Small intestine (tissue), 7 donors: ENCODE measurements around the gene FAM193B. TPM values are rescaled to one million over a fixed set of nuclear protein-coding genes. Genes with fewer than 3 reads are reported as not detected.

Experiments
- DNase-seq, 2 donors: peaks; one replicate each; pipeline versions ENCODE4 v3.0.0 to v3.0.0-alpha.2; 2013
- FAIRE-seq: peaks from 2 replicates; lab custom pipeline; 2012; peaks lifted over from hg19 to GRCh38; lab: Jason Lieb, UNC
- H3K27ac ChIP-seq, 3 donors: one replicate each; pipeline ENCODE4 v1.5.1; 2013; ENCODE audit warnings: low read length in 2 of 3, mild to moderate bottlenecking in 2 of 3, control low read depth in 1 of 3, inconsistent platforms in 1 of 3, low read depth in 1 of 3, moderate library complexity in 1 of 3
- H3K27me3 ChIP-seq, 3 donors: one replicate each; pipeline ENCODE4 v1.6.1; 2013; ENCODE audit warnings: low read length in 3 of 3, inconsistent platforms in 1 of 3; ENCODE audit not compliant: control insufficient read depth in 3 of 3, insufficient read depth in 3 of 3
- H3K36me3 ChIP-seq, 3 donors: one replicate each; pipeline ENCODE4 v1.6.1; 2013; ENCODE audit warnings: low read length in 3 of 3, inconsistent platforms in 1 of 3, low read depth in 1 of 3, mild to moderate bottlenecking in 1 of 3, moderate library complexity in 1 of 3; ENCODE audit not compliant: control insufficient read depth in 3 of 3, insufficient read depth in 2 of 3
- H3K4me1 ChIP-seq, 3 donors: one replicate each; pipeline ENCODE4 v1.6.1; 2013; ENCODE audit warnings: low read length in 2 of 3, inconsistent platforms in 1 of 3, low read depth in 1 of 3, mild to moderate bottlenecking in 1 of 3, moderate library complexity in 1 of 3; ENCODE audit not compliant: control insufficient read depth in 3 of 3, insufficient read depth in 2 of 3
- H3K4me3 ChIP-seq, 3 donors: one replicate each; pipeline ENCODE4 v1.5.1; 2013; ENCODE audit warnings: low read length in 3 of 3, control low read depth in 1 of 3, inconsistent platforms in 1 of 3, low read depth in 1 of 3, mild to moderate bottlenecking in 1 of 3, moderate library complexity in 1 of 3
- H3K9me3 ChIP-seq, 2 donors: one replicate each; pipeline ENCODE4 v1.6.1; 2013; ENCODE audit warnings: low read depth in 1 of 2, low read length in 1 of 2; ENCODE audit not compliant: control insufficient read depth in 2 of 2, insufficient read depth in 1 of 2
- WGBS, 3 donors: extraction: QIAGEN DNeasy Blood & Tissue Kit; methylation state at CpG; one replicate each; pipeline ENCODE4 v1.1.7; 2013; 5-methylcytosine and 5-hydroxymethylcytosine counted together
- polyA plus RNA-seq, 4 donors: library from polyadenylated mRNA; stranded (reverse) in 3 of 4; unstranded in 1 of 4; fragments of 200-250 nt in 3 of 4; fragments of 120-200 nt in 1 of 4; gene quantifications; one replicate each; pipeline versions ENCODE4 v1.2.1 to v1.2.3, GENCODE V29; 2013
- donor health status: healthy with polysubstance abuse.
- donor health status: control.
- donor health status: control.
- donor health status: Bipolar disorder and iron deficiency.
- donor health status: healthy.

The FAM193B gene
- polyA plus RNA-seq, 4 donors: 68.7 to 336 (median 155) TPM

- FAIRE-seq (no peak), DNase-seq (no peak)
- Histone ChIP-seq H3K27ac (no peak overlapping the region), H3K27me3 (peaks cover 0 to 19% (median 0%) of the 10 kb centered on the region in 3 donors), H3K4me3 (no peak overlapping the region), H3K36me3 (peaks cover 0 to 11% (median 0%) of the 10 kb centered on the region in 3 donors), H3K9me3 (no peaks in the 10 kb centered on the region), H3K4me1 (peaks cover 0 to 17% (median 0%) of the 10 kb centered on the region in 3 donors)
- 62 to 72% (median 72%) methylated on average over 11 of the region's 11 CpGs for WGBS, 3 donors
Observed at GRCh38 chr5:177475563-177476427, 78.6 kb downstream of the FAM193B start.

DNA sequence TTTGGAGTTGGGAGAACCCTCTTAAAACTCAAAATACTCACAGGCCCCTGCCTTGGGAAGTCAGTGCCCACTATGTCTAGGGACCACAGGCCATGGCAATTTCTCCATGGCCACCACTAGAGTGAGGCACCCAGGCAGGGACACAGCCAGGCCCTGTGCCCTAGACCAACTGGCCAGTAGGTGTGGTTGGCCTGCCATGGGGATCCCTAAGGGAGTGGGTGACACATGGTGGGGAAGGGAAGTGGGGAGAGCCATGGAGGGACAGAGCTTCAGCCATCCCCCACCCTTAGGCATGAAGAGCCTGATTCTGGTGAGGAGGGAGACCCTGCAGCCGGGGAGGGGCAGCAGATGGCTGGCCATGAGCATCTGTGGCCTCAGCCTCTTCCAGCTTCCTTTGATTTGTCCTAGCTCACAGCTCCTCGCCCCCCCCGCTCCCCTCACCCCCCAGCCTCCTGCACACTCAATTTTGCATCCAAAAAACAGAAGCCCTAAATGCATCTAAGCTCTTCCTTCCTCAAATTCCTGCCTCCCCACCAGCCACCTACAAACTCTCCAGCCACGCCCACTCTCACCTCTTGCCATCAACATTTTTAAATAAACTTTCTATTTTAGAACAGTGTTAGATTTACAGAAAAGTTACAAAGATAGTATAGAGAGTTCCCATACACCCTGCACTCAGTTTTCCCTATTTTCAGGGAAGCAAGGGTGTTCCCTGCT lies 79.4 kb downstream of the FAM193B start:
- no peaks in the 10 kb centered on the region for H3K9me3 ChIP-seq
- H3K27ac ChIP-seq: no peak overlapping the region
- 43 to 61% (median 59%) methylated on average over 4 of the region's 4 CpGs for WGBS, 3 donors
- peaks cover 0 to 18% (median 0%) of the 10 kb centered on the region in 3 donors for H3K36me3 ChIP-seq
- no peak overlapping the region for H3K4me3 ChIP-seq
- peaks cover 0 to 17% (median 0%) of the 10 kb centered on the region in 3 donors for H3K4me1 ChIP-seq
- DNase-seq (no peak), FAIRE-seq (no peak)
- H3K27me3 ChIP-seq: peaks cover 0 to 19% (median 0%) of the 10 kb centered on the region in 3 donors

DNA sequence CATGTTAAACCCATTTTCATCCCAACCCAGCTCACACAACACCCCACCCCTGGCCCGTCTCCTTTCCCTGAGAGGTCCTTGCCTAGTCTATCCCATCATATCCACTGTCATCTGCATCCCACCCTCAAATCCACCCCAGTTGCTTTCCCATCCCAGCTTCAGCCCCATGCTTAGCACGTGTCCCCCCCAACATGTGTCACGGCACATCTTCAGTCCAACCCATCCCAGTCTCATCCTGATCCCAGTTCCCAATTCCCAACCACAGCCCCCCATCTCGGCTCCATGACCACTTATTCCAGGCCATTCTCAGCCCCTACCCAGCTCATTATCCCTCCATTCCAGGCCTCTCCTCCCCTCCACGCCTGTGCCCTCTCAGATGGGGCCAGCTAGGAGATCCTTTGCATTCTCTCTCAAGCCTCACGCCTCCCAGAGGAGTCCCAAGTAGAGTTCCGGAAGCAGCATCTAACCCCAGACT lies 80.3 kb downstream of the FAM193B start:
- peaks cover 0 to 23% (median 0%) of the 10 kb centered on the region in 3 donors for H3K36me3 ChIP-seq
- peak overlapping the region in 1 of 3 donors; percentile 68 for H3K4me3 ChIP-seq
- H3K27ac ChIP-seq: no peak overlapping the region
- 31 to 51% (median 48%) methylated on average over 7 of the region's 7 CpGs for WGBS, 3 donors
- no peak for FAIRE-seq
- peaks cover 0 to 17% (median 0%) of the 10 kb centered on the region in 3 donors for H3K4me1 ChIP-seq
- no peaks in the 10 kb centered on the region for H3K9me3 ChIP-seq
- DNase-seq: no peak
- peaks cover 0 to 19% (median 0%) of the 10 kb centered on the region in 3 donors for H3K27me3 ChIP-seq

- DNase-seq: peak in 1 of 2 donors; percentile 50
- 3% methylated on average over 22 to 66 of the region's 69 CpGs for WGBS, 3 donors
Observed at GRCh38 chr5:177473443-177474001, 80.8 kb downstream of the FAM193B start, which contains the start of gene DBN1. Gene DBN1 (minus strand): TSS chr5:177473634. CDS start chr5:177473521, 113 bp downstream.

DNA sequence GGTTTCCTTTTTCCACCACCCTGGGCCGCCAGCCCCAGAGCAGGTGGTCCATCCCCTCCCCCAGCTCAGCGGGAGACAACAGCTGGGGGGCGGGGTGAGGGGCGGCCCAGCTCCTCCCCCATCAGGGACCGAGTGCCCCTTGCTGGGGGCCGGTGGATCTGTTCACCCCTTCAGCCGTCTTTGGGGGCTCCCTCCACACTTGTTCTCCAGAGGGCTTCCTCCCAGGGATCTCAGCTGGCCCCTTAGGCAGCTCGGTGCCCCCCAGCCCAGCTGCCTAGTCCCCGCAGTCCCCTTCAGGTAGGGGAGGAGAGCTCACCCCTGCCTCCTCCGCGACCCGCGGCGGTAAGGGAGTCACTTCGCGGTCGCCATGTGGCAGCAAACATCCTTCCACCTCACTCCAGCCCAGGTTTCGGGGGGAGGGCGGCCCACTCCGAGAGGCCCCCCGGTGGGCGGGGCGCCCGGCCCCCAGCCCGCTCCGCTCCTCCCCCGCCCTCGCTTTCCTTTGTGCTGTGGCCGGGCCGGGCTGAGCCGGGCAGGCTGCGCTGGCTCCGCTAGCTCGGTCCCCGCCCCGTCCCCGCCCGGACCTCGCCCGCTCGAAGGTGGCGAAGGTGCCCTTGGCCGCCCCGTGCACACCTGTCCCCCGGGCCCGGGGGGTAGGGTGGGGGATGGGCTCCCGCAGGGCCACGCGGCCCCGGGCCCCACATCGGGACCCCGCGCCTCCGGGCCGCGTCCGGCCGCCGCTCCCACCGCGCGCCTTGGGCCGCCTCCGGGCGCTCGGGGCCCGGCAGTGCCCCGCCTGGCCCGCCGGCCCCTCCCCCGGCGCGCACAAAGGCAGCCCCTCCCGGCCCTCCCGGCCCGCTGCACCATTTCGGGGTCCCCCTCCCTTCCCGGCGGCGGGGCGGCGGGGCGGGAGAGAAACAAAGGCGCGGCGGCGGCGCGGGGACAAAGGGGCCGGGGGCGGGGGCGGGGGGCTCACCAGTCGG lies 81.6 kb downstream of the FAM193B start:
- H3K9me3 ChIP-seq: no peaks in the 10 kb centered on the region
- H3K4me1 ChIP-seq: peaks cover 0 to 17% (median 0%) of the 10 kb centered on the region in 3 donors
- FAIRE-seq (no peak), DNase-seq (peak; percentile 41 to 63)
- peaks cover 0 to 19% (median 0%) of the 10 kb centered on the region in 3 donors for H3K27me3 ChIP-seq
- H3K36me3 ChIP-seq: peaks cover 0 to 31% (median 0%) of the 10 kb centered on the region in 3 donors
- peak overlapping the region in 1 of 3 donors; percentile 3 for H3K27ac ChIP-seq
- peak overlapping the region; percentile 60 to 68 (median 65) for H3K4me3 ChIP-seq
- WGBS, 3 donors: 2 to 3% (median 3%) methylated on average over 34 to 93 of the region's 93 CpGs

More at GRCh38 chr5:177473443-177474001, 80.8 kb downstream of the FAM193B start, which contains the start of gene DBN1:
- Histone ChIP-seq H3K27me3 (peaks cover 0 to 19% (median 0%) of the 10 kb centered on the region in 3 donors), H3K36me3 (peaks cover 0 to 27% (median 0%) of the 10 kb centered on the region in 3 donors), H3K4me3 (peak within 1 kb of the TSS; percentile 60 to 68 (median 65)), H3K4me1 (peaks cover 0 to 17% (median 0%) of the 10 kb centered on the region in 3 donors), H3K9me3 (no peaks in the 10 kb centered on the region), H3K27ac (no peak within 1 kb of the TSS)
- no peak for FAIRE-seq

GRCh38 chr5:177471610-177472356 lies 82.6 kb downstream of the FAM193B start:
- DNase-seq: no peak
- H3K9me3 ChIP-seq: no peaks in the 10 kb centered on the region
- FAIRE-seq: no peak
- H3K36me3 ChIP-seq: peaks cover 0 to 40% (median 4%) of the 10 kb centered on the region in 3 donors
- H3K4me3 ChIP-seq: peak overlapping the region in 1 of 3 donors; percentile 65
- 65 to 84% (median 82%) methylated on average over 14 of the region's 14 CpGs for WGBS, 3 donors
- H3K27ac ChIP-seq: peak overlapping the region in 1 of 3 donors; percentile 3
- H3K4me1 ChIP-seq: peaks cover 0 to 17% (median 0%) of the 10 kb centered on the region in 3 donors
- peaks cover 0 to 19% (median 0%) of the 10 kb centered on the region in 3 donors for H3K27me3 ChIP-seq
